Parathyroid adenoma (tissue), 2 donors: Measurements from ENCODE around the gene RASAL3.

Source experiments
- H2AFZ ChIP-seq: fragments of 300-600 bp; sonication (generic); one replicate; pipeline ENCODE4 v1.7.0; 2017; ENCODE audit warnings: antibody characterized with exemption, mild to moderate bottlenecking
- H3K27ac ChIP-seq: fragments of 300-600 bp; sonication (generic); one replicate; pipeline ENCODE4 v1.7.0; 2017
- H3K27me3 ChIP-seq: fragments of 300-600 bp; sonication (generic); one replicate; pipeline ENCODE4 v1.7.0; 2017; ENCODE audit warnings: low read length; ENCODE audit not compliant: control insufficient read depth, insufficient read depth
- H3K36me3 ChIP-seq: fragments of 300-600 bp; sonication (generic); one replicate; pipeline ENCODE4 v1.7.0; 2017; ENCODE audit warnings: low read length; ENCODE audit not compliant: control insufficient read depth, insufficient read depth
- H3K4me1 ChIP-seq: fragments of 300-600 bp; sonication (generic); one replicate; pipeline ENCODE4 v1.7.0; 2017; ENCODE audit warnings: control low read depth
- H3K4me2 ChIP-seq: fragments of 300-600 bp; sonication (generic); one replicate; pipeline ENCODE4 v1.7.0; 2017; ENCODE audit warnings: low read length
- H3K4me3 ChIP-seq: fragments of 300-600 bp; sonication (generic); one replicate; pipeline ENCODE4 v1.7.0; 2017; ENCODE audit warnings: low read depth, low read length
- H3K79me2 ChIP-seq: fragments of 300-600 bp; sonication (generic); one replicate; pipeline ENCODE4 v1.7.0; 2017; ENCODE audit warnings: control low read depth
- H3K9ac ChIP-seq: fragments of 300-600 bp; sonication (generic); one replicate; pipeline ENCODE4 v1.7.0; 2017; ENCODE audit warnings: mild to moderate bottlenecking
- H3K9me3 ChIP-seq: fragments of 300-600 bp; sonication (generic); one replicate; pipeline ENCODE4 v1.7.0; 2017; ENCODE audit warnings: low read length; ENCODE audit not compliant: control insufficient read depth
- TF ChIP-seq, protein P1 (sequence below): fragments of 300-600 bp; sonication (generic); IDR thresholded peaks from one replicate; pipeline ENCODE4 v1.7.0; 2017; ENCODE audit warnings: antibody characterized with exemption, mild to moderate bottlenecking
- donor health status: primary hyperparathyroidism.

RASAL3 gene

DNA sequence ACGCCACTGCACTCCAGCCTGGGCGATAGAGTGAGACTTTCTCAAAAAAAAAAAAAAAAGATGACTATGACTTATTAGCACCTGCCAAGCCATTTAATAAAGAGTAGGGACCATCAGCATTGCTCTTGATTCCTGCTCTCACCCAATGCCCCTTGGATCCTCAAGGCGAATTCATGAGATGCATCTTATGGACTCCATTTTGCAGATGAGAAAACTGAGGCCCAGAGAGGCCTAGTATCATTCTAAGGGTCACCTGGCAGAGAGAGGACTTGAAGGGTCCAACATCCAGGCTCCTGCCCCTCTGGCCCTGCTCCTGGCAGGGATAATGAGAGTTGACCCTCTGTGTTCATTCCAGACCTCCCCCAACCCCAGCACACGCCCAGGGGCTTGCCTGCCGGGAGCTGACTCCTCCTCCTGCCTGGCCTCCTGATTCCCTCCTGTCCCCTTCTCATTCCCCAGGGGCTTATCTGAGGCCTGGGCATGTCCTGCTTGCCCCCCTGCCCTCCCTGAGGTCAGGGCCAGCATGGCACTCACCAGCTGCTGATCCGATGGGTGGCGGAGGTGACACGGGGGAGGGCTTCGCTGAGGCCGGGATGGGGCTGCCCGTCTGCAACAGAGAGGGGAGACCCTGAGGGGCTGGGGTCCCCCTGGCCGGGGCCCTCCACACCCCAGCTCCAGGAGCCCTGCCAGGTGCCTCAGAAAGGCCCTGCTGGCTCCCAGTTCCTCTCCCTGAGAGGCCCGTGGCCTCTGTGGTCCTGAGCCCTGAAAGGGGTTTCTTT, 22.0 kb downstream of the RASAL3 start:
- H2AFZ ChIP-seq, result no peak overlapping the region
- H3K9me3 ChIP-seq, result no peaks in the 10 kb centered on the region
- no peaks in the 10 kb centered on the region for H3K79me2 ChIP-seq
- H3K27me3 ChIP-seq, result no peaks in the 10 kb centered on the region
- H3K4me1 ChIP-seq, result no peaks in the 10 kb centered on the region
- H3K4me2 ChIP-seq, result no peak overlapping the region
- H3K36me3 ChIP-seq, result no peaks in the 10 kb centered on the region
- no peak overlapping the region for H3K4me3 ChIP-seq
- no peak overlapping the region for H3K27ac ChIP-seq
- TF ChIP-seq, protein P1, sequence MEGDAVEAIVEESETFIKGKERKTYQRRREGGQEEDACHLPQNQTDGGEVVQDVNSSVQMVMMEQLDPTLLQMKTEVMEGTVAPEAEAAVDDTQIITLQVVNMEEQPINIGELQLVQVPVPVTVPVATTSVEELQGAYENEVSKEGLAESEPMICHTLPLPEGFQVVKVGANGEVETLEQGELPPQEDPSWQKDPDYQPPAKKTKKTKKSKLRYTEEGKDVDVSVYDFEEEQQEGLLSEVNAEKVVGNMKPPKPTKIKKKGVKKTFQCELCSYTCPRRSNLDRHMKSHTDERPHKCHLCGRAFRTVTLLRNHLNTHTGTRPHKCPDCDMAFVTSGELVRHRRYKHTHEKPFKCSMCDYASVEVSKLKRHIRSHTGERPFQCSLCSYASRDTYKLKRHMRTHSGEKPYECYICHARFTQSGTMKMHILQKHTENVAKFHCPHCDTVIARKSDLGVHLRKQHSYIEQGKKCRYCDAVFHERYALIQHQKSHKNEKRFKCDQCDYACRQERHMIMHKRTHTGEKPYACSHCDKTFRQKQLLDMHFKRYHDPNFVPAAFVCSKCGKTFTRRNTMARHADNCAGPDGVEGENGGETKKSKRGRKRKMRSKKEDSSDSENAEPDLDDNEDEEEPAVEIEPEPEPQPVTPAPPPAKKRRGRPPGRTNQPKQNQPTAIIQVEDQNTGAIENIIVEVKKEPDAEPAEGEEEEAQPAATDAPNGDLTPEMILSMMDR, result no peak
- no peak overlapping the region for H3K9ac ChIP-seq

DNA sequence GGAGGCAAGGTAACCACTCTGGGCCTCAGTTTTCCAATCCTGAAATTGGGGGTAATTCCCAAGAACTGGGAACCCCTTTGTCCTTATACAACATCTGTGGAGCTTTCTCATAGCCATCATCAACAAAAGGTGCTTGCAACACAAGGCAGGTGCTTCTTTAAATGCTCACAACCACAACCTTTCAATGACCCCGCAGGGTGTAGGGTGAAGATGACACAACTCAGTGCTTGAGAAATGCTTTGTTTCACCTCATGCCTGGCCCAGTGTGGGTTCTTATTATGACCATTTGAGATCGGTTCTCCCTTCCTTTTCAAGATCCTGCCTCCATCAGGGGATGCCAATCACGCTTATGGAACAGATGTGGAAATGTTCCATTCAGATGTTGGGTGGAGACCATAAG, 23.0 kb downstream of the RASAL3 start:
- Histone ChIP-seq H3K9me3 (no peaks in the 10 kb centered on the region), H3K4me1 (no peaks in the 10 kb centered on the region), H3K4me2 (no peak overlapping the region), H3K4me3 (no peak overlapping the region), H2AFZ (no peak overlapping the region), H3K9ac (no peak overlapping the region), H3K36me3 (no peaks in the 10 kb centered on the region), H3K27me3 (no peaks in the 10 kb centered on the region), H3K27ac (no peak overlapping the region), H3K79me2 (no peaks in the 10 kb centered on the region)
- TF ChIP-seq, protein P1, result no peak

DNA sequence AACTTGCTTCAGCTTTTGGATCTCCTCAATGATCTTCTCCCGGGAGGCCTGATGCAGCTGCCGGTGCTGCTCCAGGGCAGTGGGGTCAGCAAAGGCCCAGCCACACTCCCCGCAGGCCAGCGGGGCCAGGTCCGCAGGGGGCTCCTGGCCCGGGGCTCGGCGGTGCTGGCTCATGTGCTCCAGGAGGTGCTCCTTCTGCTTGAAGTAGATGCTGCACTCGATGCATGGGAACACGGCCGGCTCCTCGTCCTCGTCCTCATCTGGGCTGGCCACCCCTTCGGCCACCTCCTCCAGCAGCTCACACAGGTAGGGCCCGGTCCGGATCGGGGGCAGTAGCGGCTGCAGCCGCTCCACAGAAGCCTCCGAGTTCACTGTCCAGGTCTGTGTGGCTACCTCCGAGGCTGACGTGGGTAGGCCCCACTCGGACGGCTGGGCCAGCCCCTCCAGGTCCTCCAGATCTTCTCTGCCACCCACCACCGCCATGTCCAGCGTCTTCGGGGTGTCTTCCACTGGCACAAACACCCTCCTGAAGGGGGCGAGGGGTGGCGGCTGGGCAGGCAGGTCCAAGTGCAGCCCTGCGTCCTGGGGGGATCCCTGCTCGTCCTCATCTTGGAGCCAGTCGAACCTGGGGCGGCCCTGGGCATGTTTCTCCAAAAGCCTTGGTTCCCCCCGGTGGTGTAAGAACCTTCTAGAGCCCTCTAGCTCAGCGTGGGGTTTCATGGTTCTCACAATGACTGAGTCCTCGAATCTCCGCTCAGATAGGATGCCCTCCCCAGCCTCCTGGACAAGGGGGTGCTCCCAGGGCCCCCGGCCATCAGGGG, 24.3 kb downstream of the RASAL3 start:
- TF ChIP-seq, protein P1, result no peak
- Histone ChIP-seq H3K27ac (no peak overlapping the region), H3K9ac (no peak overlapping the region), H3K79me2 (no peaks in the 10 kb centered on the region), H3K27me3 (no peaks in the 10 kb centered on the region), H2AFZ (no peak overlapping the region), H3K4me1 (no peaks in the 10 kb centered on the region), H3K9me3 (no peaks in the 10 kb centered on the region), H3K36me3 (no peaks in the 10 kb centered on the region), H3K4me3 (no peak overlapping the region), H3K4me2 (no peak overlapping the region)

DNA sequence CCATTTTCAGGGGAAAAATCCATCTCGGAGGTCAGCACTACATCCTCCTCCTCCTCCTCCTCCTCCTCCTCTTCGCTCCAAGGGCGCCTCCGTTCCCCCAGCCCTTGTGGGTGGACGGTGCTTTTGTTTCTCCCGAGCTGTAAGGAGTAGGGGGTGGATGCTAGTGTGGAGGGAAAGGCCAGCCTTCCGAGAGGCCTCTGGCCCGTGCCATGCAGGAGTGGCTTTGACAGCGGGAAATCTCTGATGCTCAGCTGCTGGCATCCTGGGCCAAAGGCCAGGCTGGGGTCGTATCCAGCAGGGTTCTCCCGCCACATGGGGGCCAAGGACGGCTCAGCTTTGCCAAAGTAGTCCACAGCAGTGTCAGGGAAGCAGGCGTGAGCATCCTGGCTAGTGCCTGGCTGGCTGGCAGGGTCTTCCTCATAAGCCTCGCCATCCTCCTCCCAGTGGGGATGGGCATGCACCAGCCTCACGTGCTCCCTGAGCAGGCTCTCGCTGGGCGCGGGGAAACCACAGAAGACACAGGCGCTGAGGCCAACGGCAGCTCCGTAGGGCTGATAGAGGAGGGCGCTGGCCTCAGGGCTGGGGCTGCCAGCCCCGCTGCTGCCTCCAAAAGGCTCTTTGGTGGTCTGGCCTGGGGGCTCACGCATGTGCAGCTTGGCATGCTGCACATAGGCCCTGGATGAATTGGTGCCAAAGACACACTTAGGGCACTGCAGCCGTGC, 25.1 kb downstream of the RASAL3 start:
- H3K9me3 ChIP-seq, result no peaks in the 10 kb centered on the region
- H3K27ac ChIP-seq, result no peak overlapping the region
- no peak overlapping the region for H2AFZ ChIP-seq
- no peak overlapping the region for H3K4me3 ChIP-seq
- no peaks in the 10 kb centered on the region for H3K27me3 ChIP-seq
- H3K36me3 ChIP-seq, result no peaks in the 10 kb centered on the region
- TF ChIP-seq, protein P1, result no peak
- H3K4me2 ChIP-seq, result no peak overlapping the region
- no peaks in the 10 kb centered on the region for H3K79me2 ChIP-seq
- H3K4me1 ChIP-seq, result no peaks in the 10 kb centered on the region
- H3K9ac ChIP-seq, result no peak overlapping the region
